H1 (cell line): ENCODE data around the gene FYB2. TPM values are rescaled to one million over a fixed set of nuclear protein-coding genes. Genes with fewer than 3 reads are reported as not detected.

Source experiments
- BRCA1 ChIP-seq: IDR thresholded peaks from 2 replicates; pipeline ENCODE4 v1.6.1; 2012; ENCODE audit warnings: low read depth, low read length, improper control_type of control experiment
- CHD1 ChIP-seq: IDR thresholded peaks from 2 replicates; pipeline ENCODE4 v1.6.1; 2012; ENCODE audit warnings: low read depth, low read length, improper control_type of control experiment
- CHD2 ChIP-seq: IDR thresholded peaks from 2 replicates; pipeline ENCODE4 v1.6.1; 2012; ENCODE audit warnings: low read length, improper control_type of control experiment
- KDM4A ChIP-seq: IDR thresholded peaks from one replicate; pipeline ENCODE4 v1.7.1; 2012; ENCODE audit warnings: low read depth, mild to moderate bottlenecking, moderate library complexity, low read length, inconsistent platforms; ENCODE audit not compliant: severe bottlenecking
- SUZ12 ChIP-seq: fragments of 200-600 bp; sonication (generic); IDR thresholded peaks from 2 replicates; pipeline ENCODE4 v1.6.1; 2012; ENCODE audit warnings: mild to moderate bottlenecking, inconsistent platforms, low read length, moderate library complexity, mixed read lengths
- polyA plus RNA-seq, 7 experiments: library from polyadenylated mRNA; depleted of rRNA in 3 of 7; stranded (reverse) in 5 of 7; unstranded in 2 of 7; fragments of >200 nt in 5 of 7; fragments of 200-250 nt in 2 of 7; gene quantifications; 1 replicate in 5 of 7; 2 replicates in 1 of 7; 4 replicates in 1 of 7; pipeline versions ENCODE4 v1.2.1 to v1.2.3, GENCODE V29; 2011 to 2013; ENCODE audit warnings: missing spikeins in 2 of 7, mixed read lengths in 2 of 7
- total RNA-seq: library from RNA; stranded (reverse); fragmentation: NEBNext Ultra II Directional; extraction: Animal tissue kit (Norgen Biotek cat#: 25700); gene quantifications from 2 replicates; pipeline ENCODE4 v1.2.1, GENCODE V29; 2021

The FYB2 gene
- total and polyA plus RNA-seq, 2 of the 8 experiments (the other 6 are each of a cell fraction or from before 2014, with no cell fraction given), result 0.11 to 0.17 TPM

GRCh38 chr1:56814205-56814604 lies 5.0 kb downstream of the FYB2 start (continued):
- TF ChIP-seq BRCA1, result no peak
- no peak for TF ChIP-seq SUZ12
- no peak for TF ChIP-seq KDM4A
- no peak for TF ChIP-seq CHD2
- TF ChIP-seq CHD1, result no peak
- TF ChIP-seq, all 59 proteins: peak for 0
